KMS-11 (cell line): ENCODE results near the gene TNNI2.

Source experiments
- H2AFZ ChIP-seq: fragments of 200-600 bp; sonication (generic); 2 replicates; pipeline ENCODE4 v1.6.1; 2016; ENCODE audit warnings: antibody characterized with exemption, mixed run types, low read depth
- H3K27ac ChIP-seq: fragments of 200-600 bp; sonication (generic); 2 replicates; pipeline ENCODE4 v1.6.1; 2016; ENCODE audit warnings: mild to moderate bottlenecking, mixed run types
- H3K27me3 ChIP-seq: fragments of 200-600 bp; sonication (generic); 2 replicates; pipeline ENCODE4 v1.6.1; 2017; ENCODE audit warnings: mild to moderate bottlenecking, low read depth, mixed run types, moderate library complexity; ENCODE audit not compliant: insufficient read depth
- H3K36me3 ChIP-seq: fragments of 200-600 bp; sonication (generic); 2 replicates; pipeline ENCODE4 v1.6.1; 2017; ENCODE audit warnings: mild to moderate bottlenecking, mixed run types; ENCODE audit not compliant: insufficient read depth
- H3K4me1 ChIP-seq: fragments of 200-600 bp; sonication (generic); 2 replicates; pipeline ENCODE4 v1.6.1; 2016; ENCODE audit warnings: mild to moderate bottlenecking, low read depth, mixed run types; ENCODE audit not compliant: poor library complexity, severe bottlenecking
- H3K4me2 ChIP-seq: fragments of 200-600 bp; sonication (generic); 2 replicates; pipeline ENCODE4 v1.7.0; 2016; ENCODE audit warnings: mild to moderate bottlenecking, mixed run types
- H3K4me3 ChIP-seq: fragments of 200-600 bp; sonication (generic); IDR thresholded peaks from 2 replicates; pipeline ENCODE4 v1.6.1; 2017; ENCODE audit warnings: low read depth, low read length, mixed read lengths; ENCODE audit not compliant: insufficient read depth
- H3K79me2 ChIP-seq: fragments of 200-600 bp; sonication (generic); 2 replicates; pipeline ENCODE4 v1.6.1; 2016; ENCODE audit warnings: low read depth, mixed run types; ENCODE audit not compliant: insufficient read depth
- H3K9ac ChIP-seq: fragments of 200-600 bp; sonication (generic); 2 replicates; pipeline ENCODE4 v1.6.1; 2016; ENCODE audit warnings: mild to moderate bottlenecking, mixed run types
- H4K20me1 ChIP-seq: fragments of 200-600 bp; sonication (generic); 2 replicates; pipeline ENCODE4 v1.6.1; 2016; ENCODE audit warnings: mild to moderate bottlenecking, mixed run types; ENCODE audit not compliant: insufficient read depth
- TF ChIP-seq, protein P1 (sequence below): fragments of 200-600 bp; sonication (generic); conservative IDR thresholded peaks from 2 replicates; pipeline ENCODE4 v1.6.1; 2017; ENCODE audit warnings: low read depth, mild to moderate bottlenecking, antibody characterized with exemption, low read length, moderate library complexity, mixed read lengths

TNNI2 gene

DNA sequence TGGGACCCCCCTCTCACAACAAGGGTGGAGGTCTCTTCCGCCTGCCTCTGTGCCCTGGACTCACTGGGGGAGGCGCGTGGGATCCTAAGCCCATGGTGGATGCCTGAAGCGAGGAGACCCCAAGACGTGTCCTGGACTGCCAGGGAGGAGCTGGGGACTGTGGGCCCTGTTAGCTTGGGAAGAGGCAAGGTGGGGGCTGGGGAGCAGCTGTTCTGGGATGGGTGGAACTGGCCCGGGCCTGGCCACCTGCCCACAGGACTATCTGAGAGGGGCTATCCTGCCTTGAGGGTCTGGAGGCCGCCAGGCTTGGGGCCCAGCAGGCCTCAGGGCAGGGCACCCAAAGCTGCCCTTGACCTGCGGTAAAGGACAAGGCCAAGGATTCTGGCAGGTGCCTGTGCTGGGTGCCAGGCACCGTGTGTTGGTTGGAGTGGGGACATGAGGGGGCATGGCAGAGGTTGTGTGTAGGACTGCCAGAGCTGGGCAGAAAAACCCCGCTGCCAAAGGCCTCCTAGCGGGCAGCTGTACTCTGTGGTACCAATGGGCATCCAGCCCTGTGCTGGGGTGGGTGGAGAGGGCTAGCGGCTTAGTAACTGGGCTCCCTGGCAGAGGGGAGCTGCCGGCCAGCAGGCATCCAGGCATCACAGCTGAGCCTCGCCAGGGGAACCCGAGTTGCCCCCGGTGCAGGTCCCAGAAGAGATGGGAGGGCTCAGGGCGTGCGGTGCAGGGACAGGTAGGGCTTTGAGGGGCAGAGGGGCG, 14.8 kb downstream of the TNNI2 start:
- Histone ChIP-seq H2AFZ (no peak overlapping the region), H3K79me2 (no peaks in the 10 kb centered on the region), H3K4me3 (no peak overlapping the region), H3K27ac (no peak overlapping the region; the same call in 1 of the 2 replicates), H3K4me2 (peak overlapping the region; percentile 86; the same call in 1 of the 2 replicates), H3K36me3 (no peaks in the 10 kb centered on the region), H3K4me1 (peaks cover 35% of the 10 kb centered on the region), H4K20me1 (no peaks in the 10 kb centered on the region), H3K27me3 (peaks cover 61% of the 10 kb centered on the region), H3K9ac (no peak overlapping the region)
- TF ChIP-seq, protein P1, sequence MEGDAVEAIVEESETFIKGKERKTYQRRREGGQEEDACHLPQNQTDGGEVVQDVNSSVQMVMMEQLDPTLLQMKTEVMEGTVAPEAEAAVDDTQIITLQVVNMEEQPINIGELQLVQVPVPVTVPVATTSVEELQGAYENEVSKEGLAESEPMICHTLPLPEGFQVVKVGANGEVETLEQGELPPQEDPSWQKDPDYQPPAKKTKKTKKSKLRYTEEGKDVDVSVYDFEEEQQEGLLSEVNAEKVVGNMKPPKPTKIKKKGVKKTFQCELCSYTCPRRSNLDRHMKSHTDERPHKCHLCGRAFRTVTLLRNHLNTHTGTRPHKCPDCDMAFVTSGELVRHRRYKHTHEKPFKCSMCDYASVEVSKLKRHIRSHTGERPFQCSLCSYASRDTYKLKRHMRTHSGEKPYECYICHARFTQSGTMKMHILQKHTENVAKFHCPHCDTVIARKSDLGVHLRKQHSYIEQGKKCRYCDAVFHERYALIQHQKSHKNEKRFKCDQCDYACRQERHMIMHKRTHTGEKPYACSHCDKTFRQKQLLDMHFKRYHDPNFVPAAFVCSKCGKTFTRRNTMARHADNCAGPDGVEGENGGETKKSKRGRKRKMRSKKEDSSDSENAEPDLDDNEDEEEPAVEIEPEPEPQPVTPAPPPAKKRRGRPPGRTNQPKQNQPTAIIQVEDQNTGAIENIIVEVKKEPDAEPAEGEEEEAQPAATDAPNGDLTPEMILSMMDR = no peak

DNA sequence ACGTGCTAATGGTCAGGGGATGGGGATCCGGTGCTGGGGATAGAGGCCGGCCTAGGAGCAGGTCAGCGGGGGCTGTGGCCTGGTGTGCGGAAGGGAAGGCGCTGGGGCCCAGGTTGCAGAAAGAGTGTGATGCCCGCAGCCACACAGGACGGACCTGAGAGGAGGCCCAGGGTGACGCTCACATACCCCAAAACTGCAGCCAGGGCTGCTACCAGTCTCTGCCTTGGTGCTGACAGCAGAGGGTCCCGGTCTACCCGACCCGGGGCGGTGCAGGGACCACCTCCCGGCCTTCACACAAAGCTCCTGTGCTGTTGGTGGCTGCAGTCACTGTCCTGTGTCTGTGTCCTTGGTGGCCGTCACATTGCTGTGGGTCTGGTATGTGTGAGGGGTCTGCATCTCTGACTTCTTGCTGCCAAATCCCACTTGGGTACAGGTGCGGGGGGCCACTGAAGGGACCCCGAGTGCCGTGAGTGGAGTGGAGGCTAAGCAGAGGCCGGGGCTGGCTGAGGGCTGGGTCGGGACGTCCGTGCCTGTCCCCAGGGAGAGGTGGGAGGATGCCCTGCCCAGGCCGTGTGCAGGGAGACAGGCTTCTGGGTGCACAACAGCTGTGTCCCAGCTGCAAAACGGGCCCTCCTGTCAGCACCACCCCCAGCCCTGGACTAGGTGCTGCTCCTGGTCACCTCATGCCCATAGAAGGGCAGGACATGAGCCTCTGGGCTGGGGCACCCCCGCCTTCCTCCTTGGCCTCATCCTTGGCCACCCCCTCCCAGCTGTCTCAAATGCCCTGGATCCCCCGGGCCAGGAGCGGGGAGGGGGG, 15.6 kb downstream of the TNNI2 start:
- H3K36me3 ChIP-seq = no peaks in the 10 kb centered on the region
- no peak overlapping the region for H3K27ac ChIP-seq
- no peak overlapping the region for H2AFZ ChIP-seq
- no peaks in the 10 kb centered on the region for H3K79me2 ChIP-seq
- H3K4me3 ChIP-seq = no peak overlapping the region
- H3K4me1 ChIP-seq = peaks cover 35% of the 10 kb centered on the region
- H3K9ac ChIP-seq = no peak overlapping the region
- no peaks in the 10 kb centered on the region for H4K20me1 ChIP-seq
- peak overlapping the region; percentile 42; the same call in 1 of the 2 replicates for H3K4me2 ChIP-seq
- H3K27me3 ChIP-seq = peaks cover 62% of the 10 kb centered on the region
- TF ChIP-seq, protein P1 = no peak

DNA sequence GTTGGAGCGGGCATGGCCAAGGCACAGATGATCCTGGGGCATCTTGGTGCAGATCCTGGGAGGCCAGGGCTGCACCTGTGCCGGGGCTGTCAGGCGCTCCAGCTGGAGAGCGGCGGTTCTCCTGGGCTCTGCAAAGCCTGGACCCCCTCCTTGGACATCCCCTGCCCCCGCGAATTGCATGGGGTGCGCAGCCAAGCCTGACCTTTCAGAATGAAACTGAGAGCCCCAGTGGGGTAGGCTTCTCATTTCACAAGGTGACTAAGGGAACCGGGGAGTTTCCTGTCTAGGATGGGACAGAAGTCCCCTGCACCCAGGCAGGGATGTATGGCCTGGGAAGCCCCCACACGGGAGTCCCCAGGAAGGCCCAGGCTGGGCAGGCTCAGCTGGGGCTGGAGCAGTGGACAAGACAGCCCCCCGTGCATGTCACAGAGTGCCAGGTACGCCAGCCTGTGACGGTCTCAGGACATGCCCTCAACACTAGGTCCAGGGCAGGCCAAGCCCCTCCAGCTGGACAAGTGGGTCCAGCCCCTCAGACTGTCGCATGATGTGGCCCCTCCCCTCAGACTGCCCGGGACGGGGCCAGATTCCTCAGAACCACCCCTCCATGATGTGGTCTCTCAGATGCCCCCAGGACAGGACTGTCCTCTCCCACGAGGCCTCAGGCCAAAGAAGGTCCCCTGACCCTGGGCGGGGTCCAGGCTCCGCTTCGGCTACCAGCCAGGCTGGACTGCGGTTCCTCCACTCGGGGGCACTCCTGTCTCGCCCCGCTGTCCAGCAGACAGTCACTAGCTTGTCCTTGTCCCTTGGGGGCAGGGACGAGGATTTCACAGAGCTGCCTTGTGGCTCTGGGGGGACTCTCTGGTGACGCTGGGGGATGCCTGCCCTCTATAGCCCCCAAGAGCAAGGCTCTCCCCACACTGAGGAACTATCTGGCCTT, 16.4 kb downstream of the TNNI2 start:
- peaks cover 35% of the 10 kb centered on the region for H3K4me1 ChIP-seq
- TF ChIP-seq, protein P1 = no peak
- H3K36me3 ChIP-seq = no peaks in the 10 kb centered on the region
- H2AFZ ChIP-seq = no peak overlapping the region
- no peak overlapping the region for H3K4me3 ChIP-seq
- no peak overlapping the region for H3K27ac ChIP-seq
- peaks cover 63% of the 10 kb centered on the region for H3K27me3 ChIP-seq
- no peaks in the 10 kb centered on the region for H4K20me1 ChIP-seq
- no peak overlapping the region for H3K9ac ChIP-seq
- no peaks in the 10 kb centered on the region for H3K79me2 ChIP-seq
- H3K4me2 ChIP-seq = peak overlapping the region; percentile 42; the same call in 1 of the 2 replicates

DNA sequence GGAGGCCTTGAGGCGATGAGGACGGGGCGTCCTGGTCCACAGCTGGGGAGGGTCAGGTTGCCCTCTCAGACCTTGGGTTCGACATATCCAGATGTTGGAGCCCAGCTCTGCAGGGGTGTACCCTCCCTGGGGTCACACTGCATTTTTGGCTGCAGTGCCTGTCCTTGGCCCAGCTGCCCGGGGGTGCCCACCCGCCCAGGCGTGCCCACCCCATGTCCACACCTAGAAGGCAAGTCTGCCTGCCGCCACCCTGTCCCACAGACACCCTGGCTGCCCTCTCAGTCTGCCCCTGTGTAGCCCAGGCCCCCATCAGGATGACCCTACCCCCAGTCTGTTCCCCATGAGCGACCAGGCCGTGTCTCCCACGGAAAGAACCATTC, 17.1 kb downstream of the TNNI2 start:
- Histone ChIP-seq H3K4me1 (peaks cover 35% of the 10 kb centered on the region), H3K36me3 (no peaks in the 10 kb centered on the region), H4K20me1 (no peaks in the 10 kb centered on the region), H3K4me2 (no peak overlapping the region), H3K27me3 (peaks cover 67% of the 10 kb centered on the region), H3K4me3 (no peak overlapping the region), H3K79me2 (no peaks in the 10 kb centered on the region), H2AFZ (no peak overlapping the region), H3K27ac (no peak overlapping the region), H3K9ac (no peak overlapping the region)
- TF ChIP-seq, protein P1 = no peak
